HCT116 (cell line): ENCODE data around the gene BIVM. TPM values are rescaled to one million over a fixed set of nuclear protein-coding genes. Genes with fewer than 3 reads are reported as not detected.

Source experiments
- ATAC-seq: fragments of 200-7000 bp; cut with Tn5 transposase; 2 replicates; pipeline ENCODE4 v1.9.1; 2020; ENCODE audit warnings: mild to moderate bottlenecking, moderate library complexity
- BruUV-seq: library from RNA; stranded (reverse); fragments of 400-500 nt; replicated peaks from 2 replicates; lab custom pipeline; 2021; lab: Mats Ljungman, UMichigan
- CTCF ChIA-PET: fragments of 300-600 bp; sonication (Branson Sonifier 250); formaldehyde crosslinking; loops from one replicate; lab custom pipeline; 2021; ENCODE audit warnings: antibody characterized with exemption; lab: Charles Lee
- POLR2A ChIA-PET: fragments of 300-600, 350-600 bp; sonication (Branson Sonifier 250); formaldehyde crosslinking; loops from one replicate; lab custom pipeline; 2021; ENCODE audit warnings: antibody characterized with exemption; lab: Charles Lee
- RAD21 ChIA-PET, 2 experiments: fragments of 300-600 bp; sonication (Branson Sonifier 250); formaldehyde crosslinking; loops; one replicate each; lab custom pipeline; 2023; ENCODE audit warnings: low total read pairs in 2 of 2; ENCODE audit not compliant: uncharacterized antibody in 2 of 2, unreplicated experiment in 2 of 2, low non-redundant PET in 1 of 2; lab: Charles Lee
- DNase-seq: peaks from one replicate; pipeline ENCODE4 v3.0.0-alpha.2; 2010; ENCODE audit warnings: low read depth, low spot score
- H2AFZ ChIP-seq: fragments of 200-600 bp; shearing (Covaris generic), sonication (generic); 2 replicates; pipeline ENCODE4 v1.6.1; 2017; ENCODE audit warnings: low read depth, mixed run types, mixed read lengths, antibody characterized with exemption, low read length; ENCODE audit not compliant: poor library complexity, severe bottlenecking
- H3K27ac ChIP-seq: 2 replicates; pipeline ENCODE4 v1.5.1; 2012; ENCODE audit warnings: low read depth, low read length
- H3K27me3 ChIP-seq: fragments of 200-600 bp; sonication (generic); 2 replicates; pipeline ENCODE4 v1.6.1; 2016; ENCODE audit warnings: mixed run types, low read length, mixed read lengths; ENCODE audit not compliant: insufficient read depth
- H3K36me3 ChIP-seq, 2 experiments: fragments of 200-500 bp in 1 of 2; fragments of 200-600 bp in 1 of 2; sonication (Bioruptor generic) in 1 of 2; sonication (generic) in 1 of 2; 2 replicates each; pipeline versions ENCODE4 v1.5.1 to v1.6.1; 2014 to 2016; ENCODE audit warnings: low read length in 2 of 2, inconsistent platforms in 1 of 2, mixed read lengths in 1 of 2, mixed run types in 1 of 2; ENCODE audit not compliant: insufficient read depth in 2 of 2, control insufficient read depth in 1 of 2
- H3K4me1 ChIP-seq, 2 experiments: fragments of 200-600 bp in 1 of 2; sonication (generic) in 1 of 2; 2 replicates each; pipeline versions ENCODE4 v1.5.1 to v1.6.1; 2012 to 2017; ENCODE audit warnings: low read length in 2 of 2, inconsistent platforms in 1 of 2, mild to moderate bottlenecking in 1 of 2, mixed read lengths in 1 of 2, mixed run types in 1 of 2, moderate library complexity in 1 of 2; ENCODE audit not compliant: insufficient read depth in 2 of 2, control insufficient read depth in 1 of 2
- H3K4me2 ChIP-seq: fragments of 200-600 bp; sonication (generic); 2 replicates; pipeline ENCODE4 v1.6.1; 2017; ENCODE audit warnings: mixed run types, low read length, mixed read lengths
- H3K4me3 ChIP-seq, 2 experiments: fragments of 200-600 bp in 1 of 2; sonication (generic) in 1 of 2; replicated peaks in 1 of 2; 2 replicates each; pipeline ENCODE4 v1.5.1; 2011 to 2016; ENCODE audit warnings: low read length in 2 of 2, control low read depth in 1 of 2, low read depth in 1 of 2, mild to moderate bottlenecking in 1 of 2, mixed read lengths in 1 of 2, mixed run types in 1 of 2
- H3K79me2 ChIP-seq: fragments of 200-600 bp; sonication (generic); 2 replicates; pipeline ENCODE4 v1.6.1; 2017; ENCODE audit warnings: mild to moderate bottlenecking, mixed run types, low read length, moderate library complexity, mixed read lengths; ENCODE audit not compliant: insufficient read depth
- H3K9ac ChIP-seq: fragments of 200-600 bp; sonication (generic); 2 replicates; pipeline ENCODE4 v1.6.1; 2016; ENCODE audit warnings: low read length, mixed read lengths
- H3K9me2 ChIP-seq: fragments of 200-600 bp; sonication (generic), shearing (Covaris generic); 2 replicates; pipeline ENCODE4 v1.6.1; 2017; ENCODE audit warnings: mixed run types, mild to moderate bottlenecking, moderate library complexity; ENCODE audit not compliant: insufficient read depth
- H3K9me3 ChIP-seq, 2 experiments: fragments of 200-500 bp in 1 of 2; fragments of 200-600 bp in 1 of 2; sonication (Bioruptor generic) in 1 of 2; sonication (generic) in 1 of 2; 2 replicates each; pipeline ENCODE4 v1.6.1; 2014 to 2017; ENCODE audit warnings: low read length in 2 of 2, mixed read lengths in 2 of 2, inconsistent platforms in 1 of 2, low read depth in 1 of 2, mild to moderate bottlenecking in 1 of 2, mixed run types in 1 of 2, moderate library complexity in 1 of 2; ENCODE audit not compliant: control insufficient read depth in 1 of 2, insufficient read depth in 1 of 2
- H4K20me1 ChIP-seq: fragments of 200-600 bp; sonication (generic), shearing (Covaris generic); 2 replicates; pipeline ENCODE4 v1.6.1; 2017; ENCODE audit warnings: mixed run types, mild to moderate bottlenecking, moderate library complexity; ENCODE audit not compliant: insufficient read depth
- CBX3 ChIP-seq: IDR thresholded peaks from 2 replicates; pipeline ENCODE4 v1.6.1; 2012; ENCODE audit warnings: low read depth
- CTCF ChIP-seq, 3 experiments: fragments of 200-600 bp in 1 of 3; sonication (generic) in 1 of 3; IDR thresholded peaks in 2 of 3; conservative IDR thresholded peaks in 1 of 3; 2 replicates each; pipeline ENCODE4 v1.5.1; 2012 to 2017; ENCODE audit warnings: low read depth in 2 of 3, low read length in 2 of 3, antibody characterized with exemption in 1 of 3, borderline replicate concordance in 1 of 3, control low read depth in 1 of 3, mild to moderate bottlenecking in 1 of 3, mixed read lengths in 1 of 3, mixed run types in 1 of 3, moderate library complexity in 1 of 3; ENCODE audit not compliant: insufficient read depth in 1 of 3
- EZH2 ChIP-seq: fragments of 200-600 bp; sonication (generic); IDR thresholded peaks from 2 replicates; pipeline ENCODE4 v1.6.1; 2017; ENCODE audit warnings: antibody characterized with exemption, mixed run types
- RAD21 ChIP-seq: IDR thresholded peaks from 2 replicates; pipeline ENCODE4 v1.6.1; 2012; ENCODE audit warnings: low read depth, mild to moderate bottlenecking
- REST ChIP-seq: IDR thresholded peaks from 2 replicates; pipeline ENCODE4 v1.6.1; 2012; ENCODE audit warnings: low read depth
- SIN3A ChIP-seq: IDR thresholded peaks from 2 replicates; pipeline ENCODE4 v1.6.1; 2012; ENCODE audit warnings: low read depth
- SRF ChIP-seq: IDR thresholded peaks from 2 replicates; pipeline ENCODE4 v1.6.1; 2012; ENCODE audit warnings: low read depth
- TCF7L2 ChIP-seq: IDR thresholded peaks from 2 replicates; pipeline ENCODE4 v1.7.0; 2011; ENCODE audit warnings: borderline replicate concordance, inconsistent platforms; ENCODE audit not compliant: insufficient read depth, insufficient read length; ENCODE audit errors: extremely low read depth
- ZNF274 ChIP-seq: fragments of 200-500 bp; sonication (Bioruptor generic); IDR thresholded peaks from 2 replicates; pipeline ENCODE4 v1.6.1; 2014; ENCODE audit warnings: mild to moderate bottlenecking, low read depth, low read length, inconsistent platforms
- intact Hi-C: fragments of 100-400 bp; cut with micrococcal nuclease; formaldehyde crosslinking; loops from 2 replicates; pipeline ENCODE4 v1.10.0; 2022
- total RNA-seq: library from RNA; stranded (reverse); gene quantifications from one replicate; pipeline ENCODE4 v1.2.1, GENCODE V29; 2021; ENCODE audit not compliant: unreplicated experiment

BIVM gene
- total RNA-seq, 1 experiment from 2014 or later, result 11.3 TPM

DNA sequence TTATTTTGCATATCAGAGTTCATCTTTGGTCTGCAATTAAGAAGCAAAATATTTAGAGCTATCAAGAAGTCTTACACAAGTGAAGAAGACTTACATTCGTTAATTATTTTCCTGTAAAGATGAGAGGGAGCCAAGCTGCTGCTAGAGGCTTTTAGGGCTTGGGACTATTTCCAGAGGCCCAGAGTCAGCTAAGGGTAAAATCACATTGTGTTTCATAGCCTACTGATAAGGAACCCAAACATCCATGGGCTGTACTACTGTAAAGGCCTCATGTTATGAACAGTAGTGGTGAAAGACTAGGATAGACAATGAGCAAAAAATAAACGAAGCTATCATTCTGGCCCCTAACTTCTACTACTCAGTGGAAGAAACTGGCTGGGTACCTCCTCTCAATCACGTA is 14.4 kb upstream of the BIVM start:
- Histone ChIP-seq H4K20me1 (no peaks in the 10 kb centered on the region), H3K27ac (no peak overlapping the region), H3K9ac (no peak overlapping the region), H3K36me3 (0 out of 4 replicates have a peak, but pooled peaks cover 0 to 2% of the 10 kb centered on the region in 2 experiments), H3K4me2 (no peak overlapping the region), H3K9me3 (no peaks in the 10 kb centered on the region), H3K9me2 (no peaks in the 10 kb centered on the region), H2AFZ (no peak overlapping the region), H3K27me3 (no peaks in the 10 kb centered on the region), H3K4me1 (no peaks in the 10 kb centered on the region), H3K79me2 (no peaks in the 10 kb centered on the region), H3K4me3 (no peak overlapping the region)
- ChIA-PET POLR2A (no interaction called here), RAD21 (no interaction called here), CTCF (no interaction called here)
- TF ChIP-seq SIN3A (no peak), RAD21 (no peak), REST (no peak), CBX3 (no peak), SRF (no peak), EZH2 (no peak), CTCF (IDR thresholded peaks at IDR 0.05 in 2 of 3, conservative IDR thresholded peaks at IDR 0.05 in 1 of 3; ENCODE audit: borderline replicate concordance in 1 of 3, insufficient read depth in 1 of 3, low read depth in 2 of 3, low read length in 2 of 3) (no peak), ZNF274 (no peak), TCF7L2 (no peak)
- intact Hi-C loops, result no loop called here
- DNase-seq (no peak), ATAC-seq (no peak)
- no TSS peak for BruUV-seq
